ENCODE data around the gene MT1H. TPM values are rescaled to one million over a fixed set of nuclear protein-coding genes. Genes with fewer than 3 reads are reported as not detected.
A peak's percentile ranks its signal among the peaks of the same experiment; 100 is the strongest.
"Not testable (repeated sequence)": the region's sequence is repeated elsewhere in the genome, so short reads cannot be mapped to it uniquely, and the experiment has no call there.

MT1H gene
- total RNA-seq, 2 donors from 2014 or later = not detected

DNA sequence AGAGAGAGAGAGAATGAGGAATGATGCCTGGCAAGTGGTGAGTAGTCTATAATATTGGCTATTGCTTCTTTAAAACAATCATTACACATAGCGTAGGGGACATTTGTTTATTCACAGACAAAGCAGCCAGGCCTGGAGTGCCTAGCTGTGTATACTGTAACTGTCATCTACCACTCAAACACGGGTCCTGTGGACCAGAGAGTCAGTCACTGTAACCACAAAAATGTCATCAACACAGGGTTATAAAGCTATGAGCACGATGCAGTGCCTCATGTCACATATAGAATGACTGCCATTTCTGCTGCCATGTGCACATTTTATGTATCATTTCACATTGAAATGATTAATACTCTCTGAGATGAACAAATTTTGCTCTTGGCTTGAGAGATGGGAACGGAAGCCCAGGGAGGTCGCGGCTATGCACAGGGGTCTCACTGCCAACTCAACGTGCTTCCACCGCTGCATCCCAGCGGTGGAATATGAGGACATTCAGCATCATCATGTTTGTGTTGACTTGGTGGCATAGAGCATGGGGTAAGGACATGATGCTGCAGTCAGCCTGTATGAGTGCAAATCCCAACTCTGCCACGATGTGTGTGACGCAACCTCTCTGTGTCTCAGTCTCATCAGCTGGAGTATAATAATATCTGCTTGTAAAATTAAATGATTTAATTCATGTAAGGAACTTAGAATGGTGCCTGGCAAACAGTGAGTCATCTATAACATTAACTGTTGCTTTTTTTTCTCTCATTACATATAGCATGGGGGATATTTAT, 3.3 kb downstream of the MT1H start:
- peaks cover 5 to 13% of the 10 kb centered on the region in 2 donors for H3K27me3 ChIP-seq
- no peak for DNase-seq (ENCODE audit: low spot score)

GRCh38 chr16:56673921-56674320, 4.3 kb downstream of the MT1H start:
- no peaks in the 10 kb centered on the region for H3K9me3 ChIP-seq
- no peak overlapping the region for H3K4me3 ChIP-seq
- H3K27me3 ChIP-seq = peaks cover 5 to 13% of the 10 kb centered on the region in 2 donors
- H3K27ac ChIP-seq = no peak overlapping the region
- H3K4me1 ChIP-seq = peaks cover 0 to 19% of the 10 kb centered on the region in 2 donors
- H3K36me3 ChIP-seq = no peaks in the 10 kb centered on the region
- TF ChIP-seq, protein P1, sequence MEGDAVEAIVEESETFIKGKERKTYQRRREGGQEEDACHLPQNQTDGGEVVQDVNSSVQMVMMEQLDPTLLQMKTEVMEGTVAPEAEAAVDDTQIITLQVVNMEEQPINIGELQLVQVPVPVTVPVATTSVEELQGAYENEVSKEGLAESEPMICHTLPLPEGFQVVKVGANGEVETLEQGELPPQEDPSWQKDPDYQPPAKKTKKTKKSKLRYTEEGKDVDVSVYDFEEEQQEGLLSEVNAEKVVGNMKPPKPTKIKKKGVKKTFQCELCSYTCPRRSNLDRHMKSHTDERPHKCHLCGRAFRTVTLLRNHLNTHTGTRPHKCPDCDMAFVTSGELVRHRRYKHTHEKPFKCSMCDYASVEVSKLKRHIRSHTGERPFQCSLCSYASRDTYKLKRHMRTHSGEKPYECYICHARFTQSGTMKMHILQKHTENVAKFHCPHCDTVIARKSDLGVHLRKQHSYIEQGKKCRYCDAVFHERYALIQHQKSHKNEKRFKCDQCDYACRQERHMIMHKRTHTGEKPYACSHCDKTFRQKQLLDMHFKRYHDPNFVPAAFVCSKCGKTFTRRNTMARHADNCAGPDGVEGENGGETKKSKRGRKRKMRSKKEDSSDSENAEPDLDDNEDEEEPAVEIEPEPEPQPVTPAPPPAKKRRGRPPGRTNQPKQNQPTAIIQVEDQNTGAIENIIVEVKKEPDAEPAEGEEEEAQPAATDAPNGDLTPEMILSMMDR (IDR thresholded peaks at IDR 0.05) = peak; percentile 45 to 72
- DNase-seq (ENCODE audit: low spot score) = peak; percentile 69

More for the DNA sequence above, 3.3 kb downstream of the MT1H start:
- Histone ChIP-seq H3K27ac (no peak overlapping the region), H3K4me3 (no peak overlapping the region), H3K4me1 (peaks cover 0 to 23% of the 10 kb centered on the region in 2 donors), H3K36me3 (no peaks in the 10 kb centered on the region), H3K9me3 (no peaks in the 10 kb centered on the region)
- TF ChIP-seq, protein P1 (IDR thresholded peaks at IDR 0.05) = no peak

DNA sequence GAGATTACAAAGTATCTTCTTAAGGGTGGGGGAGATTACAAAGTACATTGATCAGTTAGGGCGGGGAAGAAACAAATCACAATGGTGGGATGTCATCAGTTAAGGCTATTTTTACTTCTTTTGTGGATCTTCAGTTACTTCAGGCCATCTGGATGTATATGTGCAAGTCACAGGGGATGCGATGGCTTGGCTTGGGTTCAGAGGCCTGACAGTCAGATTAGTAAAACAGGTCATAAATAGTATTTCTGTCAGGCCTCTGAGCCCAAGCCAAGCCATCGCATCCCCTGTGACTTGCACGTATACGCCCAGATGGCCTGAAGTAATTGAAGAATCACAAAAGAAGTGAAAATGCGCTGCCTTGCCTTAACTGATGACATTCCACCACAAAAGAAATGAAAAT, 5.0 kb downstream of the MT1H start:
- H3K27me3 ChIP-seq; H3K27ac ChIP-seq; H3K36me3 ChIP-seq; DNase-seq (ENCODE audit: low spot score); H3K4me3 ChIP-seq; H3K9me3 ChIP-seq: not testable (repeated sequence)
- peaks cover 0 to 16% of the 10 kb centered on the region in 2 donors for H3K4me1 ChIP-seq

- Histone ChIP-seq H3K27me3 (no peaks in the 10 kb centered on the region), H3K4me3 (peak overlapping the region in 1 of 2 donors; percentile 41), H3K36me3 (no peaks in the 10 kb centered on the region)
These were observed 6.1 kb downstream of the MT1H start for GRCh38 chr16:56675685-56676210.

DNA sequence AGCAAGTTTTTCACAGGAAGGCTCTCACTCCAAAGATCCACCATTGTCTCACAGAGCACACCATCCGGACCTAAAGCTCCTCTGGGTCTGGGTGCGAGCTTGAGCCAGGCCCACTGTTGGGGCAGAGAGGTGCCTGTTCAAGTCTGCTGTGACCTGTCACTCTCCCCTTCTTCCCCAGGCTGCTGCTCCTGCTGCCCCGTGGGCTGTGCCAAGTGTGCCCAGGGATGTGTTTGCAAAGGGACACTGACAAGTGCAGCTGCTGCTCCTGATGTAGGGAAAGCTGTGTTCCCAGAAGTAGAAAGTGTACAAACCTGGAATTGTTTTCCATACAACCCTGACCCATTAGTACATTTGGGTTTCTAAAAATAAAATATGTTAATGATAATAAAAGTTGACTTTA, 7.9 kb downstream of the MT1H start:
- Histone ChIP-seq H3K9me3 (no peaks in the 10 kb centered on the region), H3K36me3 (no peaks in the 10 kb centered on the region), H3K27ac (no peak overlapping the region), H3K4me1 (peaks cover 0 to 23% of the 10 kb centered on the region in 2 donors), H3K27me3 (no peaks in the 10 kb centered on the region), H3K4me3 (no peak overlapping the region)
- no peak for DNase-seq (ENCODE audit: low spot score)
- TF ChIP-seq, protein P1 (IDR thresholded peaks at IDR 0.05) = no peak

More at GRCh38 chr16:56675685-56676210, 6.1 kb downstream of the MT1H start:
- Histone ChIP-seq H3K4me1 (peaks cover 0 to 15% of the 10 kb centered on the region in 2 donors), H3K27ac (no peak overlapping the region), H3K9me3 (no peaks in the 10 kb centered on the region)
- DNase-seq (ENCODE audit: low spot score) = no peak
- TF ChIP-seq, protein P1 (IDR thresholded peaks at IDR 0.05) = no peak

GRCh38 chr16:56679078-56679730, 9.6 kb downstream of the MT1H start:
- DNase-seq (ENCODE audit: low spot score) = no peak
- Histone ChIP-seq H3K36me3 (peaks cover 2% of the 10 kb centered on the region), H3K27me3 (no peaks in the 10 kb centered on the region), H3K9me3 (no peaks in the 10 kb centered on the region), H3K27ac (peak overlapping the region; percentile 54 to 86), H3K4me1 (peaks cover 0 to 39% of the 10 kb centered on the region in 2 donors), H3K4me3 (no peak overlapping the region)
- TF ChIP-seq, protein P1 (IDR thresholded peaks at IDR 0.05) = no peak

Data from right atrium auricular region (tissue), 2 donors.